HL-60 (cell line): Measurements from ENCODE around the gene AGMAT.

Experiments used
- GABPA ChIP-seq: IDR thresholded peaks from 2 replicates; pipeline ENCODE4 v1.6.1; 2012; ENCODE audit warnings: low read depth
- POLR2AphosphoS5 ChIP-seq: IDR thresholded peaks from 2 replicates; pipeline ENCODE4 v1.6.1; 2012; ENCODE audit warnings: low read depth
- TF ChIP-seq, protein P1 (sequence below): IDR thresholded peaks from 2 replicates; pipeline ENCODE4 v1.6.1; 2012; ENCODE audit warnings: low read depth; ENCODE audit not compliant: insufficient replicate concordance
- TF ChIP-seq, protein P2 (sequence below): IDR thresholded peaks from one replicate; pipeline ENCODE4 v1.5.1; 2011; ENCODE audit warnings: low read length, control low read depth, inconsistent platforms; ENCODE audit not compliant: insufficient read depth

DNA sequence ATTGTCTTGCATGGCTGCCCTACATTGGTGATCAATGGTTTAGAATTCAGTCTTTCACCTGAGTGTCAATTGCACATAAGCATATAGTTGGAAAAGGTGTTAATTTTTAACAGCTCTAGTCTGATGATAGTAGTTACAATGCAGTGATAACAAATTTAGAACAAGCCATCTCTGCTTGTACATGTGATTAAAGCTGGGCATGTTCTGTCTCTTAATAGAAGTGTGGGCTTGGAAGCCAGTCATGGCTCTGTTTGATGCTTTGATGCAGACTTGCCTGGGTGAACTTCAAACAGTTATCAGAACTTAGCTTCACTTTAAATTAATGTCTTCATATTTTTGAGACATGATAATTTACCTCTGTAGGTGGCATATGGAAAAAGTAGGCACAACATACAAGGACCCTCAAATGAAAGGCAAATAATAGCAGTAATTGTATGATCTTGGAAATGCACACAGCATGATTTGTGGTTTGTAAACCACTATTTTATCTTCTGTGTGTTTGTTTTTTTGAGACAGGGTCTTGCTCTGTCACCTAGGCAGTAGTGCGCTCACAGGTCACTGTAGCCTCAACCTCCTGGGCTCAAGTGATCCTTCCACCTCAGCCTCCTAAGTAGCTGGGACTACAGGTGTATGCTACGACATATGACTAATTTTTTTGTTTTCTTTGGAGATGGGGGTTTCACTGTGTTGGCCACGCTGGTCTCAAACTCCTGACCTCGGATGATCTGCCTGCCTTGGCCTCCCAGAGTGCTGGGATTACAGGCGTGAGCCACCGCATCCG is 36.2 kb upstream of the AGMAT start:
- TF ChIP-seq, protein P1, sequence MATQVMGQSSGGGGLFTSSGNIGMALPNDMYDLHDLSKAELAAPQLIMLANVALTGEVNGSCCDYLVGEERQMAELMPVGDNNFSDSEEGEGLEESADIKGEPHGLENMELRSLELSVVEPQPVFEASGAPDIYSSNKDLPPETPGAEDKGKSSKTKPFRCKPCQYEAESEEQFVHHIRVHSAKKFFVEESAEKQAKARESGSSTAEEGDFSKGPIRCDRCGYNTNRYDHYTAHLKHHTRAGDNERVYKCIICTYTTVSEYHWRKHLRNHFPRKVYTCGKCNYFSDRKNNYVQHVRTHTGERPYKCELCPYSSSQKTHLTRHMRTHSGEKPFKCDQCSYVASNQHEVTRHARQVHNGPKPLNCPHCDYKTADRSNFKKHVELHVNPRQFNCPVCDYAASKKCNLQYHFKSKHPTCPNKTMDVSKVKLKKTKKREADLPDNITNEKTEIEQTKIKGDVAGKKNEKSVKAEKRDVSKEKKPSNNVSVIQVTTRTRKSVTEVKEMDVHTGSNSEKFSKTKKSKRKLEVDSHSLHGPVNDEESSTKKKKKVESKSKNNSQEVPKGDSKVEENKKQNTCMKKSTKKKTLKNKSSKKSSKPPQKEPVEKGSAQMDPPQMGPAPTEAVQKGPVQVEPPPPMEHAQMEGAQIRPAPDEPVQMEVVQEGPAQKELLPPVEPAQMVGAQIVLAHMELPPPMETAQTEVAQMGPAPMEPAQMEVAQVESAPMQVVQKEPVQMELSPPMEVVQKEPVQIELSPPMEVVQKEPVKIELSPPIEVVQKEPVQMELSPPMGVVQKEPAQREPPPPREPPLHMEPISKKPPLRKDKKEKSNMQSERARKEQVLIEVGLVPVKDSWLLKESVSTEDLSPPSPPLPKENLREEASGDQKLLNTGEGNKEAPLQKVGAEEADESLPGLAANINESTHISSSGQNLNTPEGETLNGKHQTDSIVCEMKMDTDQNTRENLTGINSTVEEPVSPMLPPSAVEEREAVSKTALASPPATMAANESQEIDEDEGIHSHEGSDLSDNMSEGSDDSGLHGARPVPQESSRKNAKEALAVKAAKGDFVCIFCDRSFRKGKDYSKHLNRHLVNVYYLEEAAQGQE = no peak
- TF ChIP-seq, protein P2, sequence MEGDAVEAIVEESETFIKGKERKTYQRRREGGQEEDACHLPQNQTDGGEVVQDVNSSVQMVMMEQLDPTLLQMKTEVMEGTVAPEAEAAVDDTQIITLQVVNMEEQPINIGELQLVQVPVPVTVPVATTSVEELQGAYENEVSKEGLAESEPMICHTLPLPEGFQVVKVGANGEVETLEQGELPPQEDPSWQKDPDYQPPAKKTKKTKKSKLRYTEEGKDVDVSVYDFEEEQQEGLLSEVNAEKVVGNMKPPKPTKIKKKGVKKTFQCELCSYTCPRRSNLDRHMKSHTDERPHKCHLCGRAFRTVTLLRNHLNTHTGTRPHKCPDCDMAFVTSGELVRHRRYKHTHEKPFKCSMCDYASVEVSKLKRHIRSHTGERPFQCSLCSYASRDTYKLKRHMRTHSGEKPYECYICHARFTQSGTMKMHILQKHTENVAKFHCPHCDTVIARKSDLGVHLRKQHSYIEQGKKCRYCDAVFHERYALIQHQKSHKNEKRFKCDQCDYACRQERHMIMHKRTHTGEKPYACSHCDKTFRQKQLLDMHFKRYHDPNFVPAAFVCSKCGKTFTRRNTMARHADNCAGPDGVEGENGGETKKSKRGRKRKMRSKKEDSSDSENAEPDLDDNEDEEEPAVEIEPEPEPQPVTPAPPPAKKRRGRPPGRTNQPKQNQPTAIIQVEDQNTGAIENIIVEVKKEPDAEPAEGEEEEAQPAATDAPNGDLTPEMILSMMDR = no peak
- TF ChIP-seq POLR2AphosphoS5 = no peak
- no peak for TF ChIP-seq GABPA
